ENCODE measurements around the gene ABI1. TPM values are rescaled to one million over a fixed set of nuclear protein-coding genes. Genes with fewer than 3 reads are reported as not detected.

ABI1 gene
- total and polyA plus RNA-seq, 9 of the 15 experiments (the other 6 are each of a cell fraction or from before 2014, with no cell fraction given): 22.1 to 52.3 (median 39.0) TPM

GRCh38 chr10:26755443-26755903 lies 105.3 kb downstream of the ABI1 start (continued):
- TF ChIP-seq CTCFL (IDR thresholded peaks at IDR 0.05; ENCODE audit: borderline replicate concordance, insufficient read depth, low read depth, low read length, poor library complexity, severe bottlenecking): no peak
- TF ChIP-seq C11orf30 (IDR thresholded peaks at IDR 0.05; ENCODE audit: low read depth): peak; percentile 85
- TF ChIP-seq NCOA1 (IDR thresholded peaks at IDR 0.05; ENCODE audit: low read depth): no peak
- peak; percentile 47; the same call in 1 of the 2 replicates for TF ChIP-seq MAFK (IDR thresholded peaks at IDR 0.05; ENCODE audit: low read length)
- no peak for TF ChIP-seq ZNF174 (CRISPR knock-in tag; IDR thresholded peaks at IDR 0.05)
- peak; percentile 20; the same call in 1 of the 2 replicates for TF ChIP-seq CC2D1A (IDR thresholded peaks at IDR 0.05)
- TF ChIP-seq SMARCA4 (IDR thresholded peaks at IDR 0.05): peak; percentile 76; the same call in 1 of the 2 replicates
- no peak for TF ChIP-seq PCBP1 (IDR thresholded peaks at IDR 0.05; ENCODE audit: low read depth, low read length, poor library complexity, severe bottlenecking)
- peak; percentile 76 for TF ChIP-seq NFE2L1 (tag; IDR thresholded peaks at IDR 0.05; ENCODE audit: borderline replicate concordance, low read depth)
- TF ChIP-seq ZNF444 (CRISPR knock-in tag; IDR thresholded peaks at IDR 0.05): 0 out of 2 replicates have a peak, but pooled peaks have one; percentile 29
- peak; percentile 78 for TF ChIP-seq MAFF (IDR thresholded peaks at IDR 0.05; ENCODE audit: low read length)
- TF ChIP-seq, protein P1, sequence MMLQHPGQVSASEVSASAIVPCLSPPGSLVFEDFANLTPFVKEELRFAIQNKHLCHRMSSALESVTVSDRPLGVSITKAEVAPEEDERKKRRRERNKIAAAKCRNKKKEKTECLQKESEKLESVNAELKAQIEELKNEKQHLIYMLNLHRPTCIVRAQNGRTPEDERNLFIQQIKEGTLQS (IDR thresholded peaks at IDR 0.05): peak; percentile 94
- TF ChIP-seq, protein P1 (CRISPR knock-in tag; conservative IDR thresholded peaks at IDR 0.05): no peak
- TF ChIP-seq JUNB (CRISPR knock-in tag; conservative IDR thresholded peaks at IDR 0.05): peak; percentile 66; the same call in 1 of the 2 replicates
- TF ChIP-seq SMARCE1 (IDR thresholded peaks at IDR 0.05): peak; percentile 79
- TF ChIP-seq, protein P2, sequence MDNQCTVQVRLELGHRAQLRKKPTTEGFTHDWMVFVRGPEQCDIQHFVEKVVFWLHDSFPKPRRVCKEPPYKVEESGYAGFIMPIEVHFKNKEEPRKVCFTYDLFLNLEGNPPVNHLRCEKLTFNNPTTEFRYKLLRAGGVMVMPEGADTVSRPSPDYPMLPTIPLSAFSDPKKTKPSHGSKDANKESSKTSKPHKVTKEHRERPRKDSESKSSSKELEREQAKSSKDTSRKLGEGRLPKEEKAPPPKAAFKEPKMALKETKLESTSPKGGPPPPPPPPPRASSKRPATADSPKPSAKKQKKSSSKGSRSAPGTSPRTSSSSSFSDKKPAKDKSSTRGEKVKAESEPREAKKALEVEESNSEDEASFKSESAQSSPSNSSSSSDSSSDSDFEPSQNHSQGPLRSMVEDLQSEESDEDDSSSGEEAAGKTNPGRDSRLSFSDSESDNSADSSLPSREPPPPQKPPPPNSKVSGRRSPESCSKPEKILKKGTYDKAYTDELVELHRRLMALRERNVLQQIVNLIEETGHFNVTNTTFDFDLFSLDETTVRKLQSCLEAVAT (IDR thresholded peaks at IDR 0.05): peak in 1 of 2 experiments; percentile 36; a peak in 1 of 4 replicates
